22Rv1 (cell line): ENCODE measurements around the gene PHF20.

Experiments used
- CTCF ChIP-seq: fragments of 450-650 bp; IDR thresholded peaks from 2 replicates; pipeline ENCODE4 v1.5.1; 2017; ENCODE audit warnings: mild to moderate bottlenecking
- ZFX ChIP-seq: fragments of 450-650 bp; IDR thresholded peaks from 2 replicates; pipeline ENCODE4 v1.6.1; 2017; ENCODE audit warnings: antibody characterized with exemption, borderline replicate concordance

DNA sequence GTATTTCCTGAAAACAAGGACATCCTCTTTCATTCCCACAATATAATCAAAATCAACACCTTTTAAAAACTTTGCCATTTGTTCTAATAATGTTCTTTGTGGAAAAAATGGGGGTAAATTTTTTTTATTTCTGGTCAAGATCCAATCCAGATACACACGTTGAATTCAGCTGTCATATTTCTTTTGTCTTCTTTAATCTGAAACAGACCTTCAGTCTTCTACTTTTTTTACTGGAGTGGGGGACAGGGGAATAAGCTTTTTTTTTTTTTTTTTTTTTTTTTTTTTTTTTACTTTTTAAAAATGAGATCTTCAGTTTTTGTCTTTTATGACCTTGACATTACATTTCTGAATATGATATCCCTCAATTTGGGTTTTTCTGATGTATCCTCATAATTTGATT is 113.4 kb downstream of the PHF20 start:
- no peak for TF ChIP-seq CTCF
- no peak for TF ChIP-seq ZFX
